Measurements from ENCODE around the gene KDM5B.

- TF ChIP-seq ZMIZ1 (IDR thresholded peaks at IDR 0.05; ENCODE audit: low read depth in 2 of 2, low read length in 2 of 2) (no peak), USF2 (CRISPR knock-in tag; IDR thresholded peaks at IDR 0.05) (no peak), RFX7 (CRISPR knock-in tag; IDR thresholded peaks at IDR 0.05) (no peak), TAF7 (tag; IDR thresholded peaks at IDR 0.05) (no peak), ZNF274 (IDR thresholded peaks at IDR 0.05; ENCODE audit: borderline replicate concordance, low read depth, low read length) (no peak), MED1 (CRISPR knock-in tag; IDR thresholded peaks at IDR 0.05; ENCODE audit: borderline replicate concordance) (no peak), NR3C1 (CRISPR knock-in tag; IDR thresholded peaks at IDR 0.05) (no peak), PHB2 (IDR thresholded peaks at IDR 0.05; ENCODE audit: low read depth) (no peak), BRF2 (IDR thresholded peaks at IDR 0.05; ENCODE audit: borderline replicate concordance, insufficient read depth, insufficient read length) (no peak)
- TF ChIP-seq, protein P1, sequence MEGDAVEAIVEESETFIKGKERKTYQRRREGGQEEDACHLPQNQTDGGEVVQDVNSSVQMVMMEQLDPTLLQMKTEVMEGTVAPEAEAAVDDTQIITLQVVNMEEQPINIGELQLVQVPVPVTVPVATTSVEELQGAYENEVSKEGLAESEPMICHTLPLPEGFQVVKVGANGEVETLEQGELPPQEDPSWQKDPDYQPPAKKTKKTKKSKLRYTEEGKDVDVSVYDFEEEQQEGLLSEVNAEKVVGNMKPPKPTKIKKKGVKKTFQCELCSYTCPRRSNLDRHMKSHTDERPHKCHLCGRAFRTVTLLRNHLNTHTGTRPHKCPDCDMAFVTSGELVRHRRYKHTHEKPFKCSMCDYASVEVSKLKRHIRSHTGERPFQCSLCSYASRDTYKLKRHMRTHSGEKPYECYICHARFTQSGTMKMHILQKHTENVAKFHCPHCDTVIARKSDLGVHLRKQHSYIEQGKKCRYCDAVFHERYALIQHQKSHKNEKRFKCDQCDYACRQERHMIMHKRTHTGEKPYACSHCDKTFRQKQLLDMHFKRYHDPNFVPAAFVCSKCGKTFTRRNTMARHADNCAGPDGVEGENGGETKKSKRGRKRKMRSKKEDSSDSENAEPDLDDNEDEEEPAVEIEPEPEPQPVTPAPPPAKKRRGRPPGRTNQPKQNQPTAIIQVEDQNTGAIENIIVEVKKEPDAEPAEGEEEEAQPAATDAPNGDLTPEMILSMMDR (IDR thresholded peaks at IDR 0.05 in 2 of 3, conservative IDR thresholded peaks at IDR 0.05 in 1 of 3; ENCODE audit: insufficient read depth in 2 of 3, low read depth in 1 of 3, low read length in 3 of 3), result no peak
Measured at GRCh38 chr1:202750024-202750423, 58.2 kb downstream of the KDM5B start.

Data from K562 (cell line).